ENCODE data around the gene SKAP2. TPM values are rescaled to one million over a fixed set of nuclear protein-coding genes. Genes with fewer than 3 reads are reported as not detected.

The SKAP2 gene
- total RNA-seq, 2 donors from 2014 or later, result 3.3 to 3.4 TPM

DNA sequence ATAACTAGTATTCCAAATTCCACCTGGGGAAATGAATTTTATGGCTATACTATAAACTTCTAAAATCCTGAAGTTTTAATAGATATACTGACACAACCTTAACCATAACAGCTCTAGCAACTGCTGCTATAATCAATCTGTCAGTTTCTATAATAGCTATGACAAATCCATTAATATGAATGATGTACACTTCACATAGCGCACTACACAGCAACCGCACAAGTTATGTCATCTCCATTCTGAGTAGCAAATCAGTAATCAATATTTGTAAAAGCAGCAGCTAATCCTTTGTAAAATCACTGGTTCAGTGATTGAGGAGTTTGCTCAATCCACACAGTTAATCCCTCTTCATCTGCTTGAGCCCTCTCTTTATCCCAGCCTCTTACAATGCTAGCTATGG lies 105.3 kb downstream of the SKAP2 start:
- TF ChIP-seq CTCF (conservative IDR thresholded peaks at IDR 0.05), result no peak
- no peak for DNase-seq
- no peaks in the 10 kb centered on the region for H3K36me3 Mint-ChIP-seq (ENCODE audit: low read depth)
- no peak overlapping the region for H3K4me3 ChIP-seq (ENCODE audit: low read length)
- no peak overlapping the region for H3K9ac ChIP-seq (ENCODE audit: extremely low read depth, low read length, poor library complexity, severe bottlenecking)
- H3K4me1 Mint-ChIP-seq, result no peaks in the 10 kb centered on the region
- H3K27ac Mint-ChIP-seq, result no peak overlapping the region
- H3K4me1 ChIP-seq (ENCODE audit: control insufficient read depth, insufficient read depth, low read length), result no peaks in the 10 kb centered on the region
- H3K36me3 ChIP-seq (ENCODE audit: control insufficient read depth, insufficient read depth, low read length), result no peaks in the 10 kb centered on the region
- H3K27me3 Mint-ChIP-seq (ENCODE audit: insufficient read depth), result peaks cover 2% of the 10 kb centered on the region
- H3K4me3 Mint-ChIP-seq, result no peak overlapping the region
- H3K27me3 ChIP-seq (ENCODE audit: control insufficient read depth, insufficient read depth, low read length, poor library complexity, severe bottlenecking), result peaks cover 6% of the 10 kb centered on the region
- whole genome bisulfite sequencing, 2 experiments (ENCODE audit: insufficient coverage in 1 of 2, insufficient read length in 1 of 2), result 98 to 100% methylated on average over 2 of the region's 2 CpGs
- peaks cover 14% of the 10 kb centered on the region for H3K9me3 Mint-ChIP-seq
- H3K9me3 ChIP-seq (ENCODE audit: control insufficient read depth, low read length), result no peaks in the 10 kb centered on the region
- no peak overlapping the region for H3K27ac ChIP-seq (ENCODE audit: low read depth, low read length)

DNA sequence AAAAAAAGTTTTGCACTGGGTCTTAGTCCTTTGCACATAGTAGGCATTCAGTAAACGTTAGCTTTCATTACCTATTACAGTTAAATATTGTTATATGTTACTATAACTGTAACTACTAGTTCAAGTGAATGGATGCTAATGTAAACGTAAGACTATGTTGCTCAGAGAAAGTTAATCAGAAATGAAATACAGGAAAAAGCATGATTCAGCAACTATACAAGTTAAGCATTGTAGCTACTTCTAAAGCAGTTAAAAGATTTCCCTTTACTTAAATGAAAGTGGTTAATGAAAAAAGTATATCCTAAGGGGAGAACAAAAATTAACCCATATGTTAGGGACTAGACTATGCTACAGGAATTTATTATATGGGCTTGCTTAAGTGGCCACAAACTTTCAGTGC lies 121.2 kb downstream of the SKAP2 start:
- Mint-ChIP-seq H3K27me3 (ENCODE audit: insufficient read depth) (no peaks in the 10 kb centered on the region), H3K9me3 (no peaks in the 10 kb centered on the region), H3K4me3 (no peak overlapping the region), H3K4me1 (no peaks in the 10 kb centered on the region), H3K27ac (no peak overlapping the region), H3K36me3 (ENCODE audit: low read depth) (no peaks in the 10 kb centered on the region)
- H3K27ac ChIP-seq (ENCODE audit: low read depth, low read length), result no peak overlapping the region
- H3K4me1 ChIP-seq (ENCODE audit: control insufficient read depth, insufficient read depth, low read length), result no peaks in the 10 kb centered on the region
- 100% methylated on average over 1 of the region's 2 CpGs; no CpG with 5 or more reads in 1 of the 2 experiments for WGBS, 2 experiments (ENCODE audit: insufficient coverage in 1 of 2, insufficient read length in 1 of 2)
- no peaks in the 10 kb centered on the region for H3K36me3 ChIP-seq (ENCODE audit: control insufficient read depth, insufficient read depth, low read length)
- no peak for TF ChIP-seq CTCF (conservative IDR thresholded peaks at IDR 0.05)
- no peak for DNase-seq
- H3K9me3 ChIP-seq (ENCODE audit: control insufficient read depth, low read length), result no peaks in the 10 kb centered on the region
- no peak overlapping the region for H3K4me3 ChIP-seq (ENCODE audit: low read length)
- H3K9ac ChIP-seq (ENCODE audit: extremely low read depth, low read length, poor library complexity, severe bottlenecking), result no peak overlapping the region
- H3K27me3 ChIP-seq (ENCODE audit: control insufficient read depth, insufficient read depth, low read length, poor library complexity, severe bottlenecking), result no peaks in the 10 kb centered on the region

- no peaks in the 10 kb centered on the region for H3K9me3 ChIP-seq (ENCODE audit: control insufficient read depth, low read length)
Measured at GRCh38 chr7:26735976-26736600, 128.3 kb downstream of the SKAP2 start.

More at GRCh38 chr7:26735976-26736600, 128.3 kb downstream of the SKAP2 start:
- Mint-ChIP-seq H3K4me3 (no peak overlapping the region), H3K36me3 (ENCODE audit: low read depth) (no peaks in the 10 kb centered on the region), H3K27ac (peak overlapping the region; percentile 53), H3K27me3 (ENCODE audit: insufficient read depth) (peaks cover 7% of the 10 kb centered on the region), H3K4me1 (peaks cover 16% of the 10 kb centered on the region), H3K9me3 (no peaks in the 10 kb centered on the region)
- peak; percentile 50 for DNase-seq
- WGBS, 2 experiments (ENCODE audit: insufficient coverage in 1 of 2, insufficient read length in 1 of 2), result 17 to 33% methylated on average over 1 to 2 of the region's 2 CpGs
- Histone ChIP-seq H3K36me3 (ENCODE audit: control insufficient read depth, insufficient read depth, low read length) (no peaks in the 10 kb centered on the region), H3K27me3 (ENCODE audit: control insufficient read depth, insufficient read depth, low read length, poor library complexity, severe bottlenecking) (peaks cover 12% of the 10 kb centered on the region), H3K27ac (ENCODE audit: low read depth, low read length) (no peak overlapping the region), H3K9ac (ENCODE audit: extremely low read depth, low read length, poor library complexity, severe bottlenecking) (no peak overlapping the region), H3K4me3 (ENCODE audit: low read length) (no peak overlapping the region), H3K4me1 (ENCODE audit: control insufficient read depth, insufficient read depth, low read length) (no peaks in the 10 kb centered on the region)
- TF ChIP-seq CTCF (conservative IDR thresholded peaks at IDR 0.05), result no peak

Measured in endodermal cell (in vitro differentiated cells).